WTC11 (cell line): ENCODE results near the gene RAD9B. TPM values are rescaled to one million over a fixed set of nuclear protein-coding genes. Genes with fewer than 3 reads are reported as not detected.
A peak's percentile ranks its signal among the peaks of the same experiment; 100 is the strongest.
"Not testable (repeated sequence)": the region's sequence is repeated elsewhere in the genome, so short reads cannot be mapped to it uniquely, and the experiment has no call there.

Experiments used
- ATAC-seq: fragments of 200-7000 bp; cut with Tn5 transposase; 2 replicates; pipeline ENCODE4 v1.10.0; 2021; ENCODE audit warnings: mild to moderate bottlenecking, moderate library complexity
- CTCF ChIA-PET: fragments of 300-600 bp; sonication (Branson Sonifier 250); formaldehyde crosslinking; loops from one replicate; lab custom pipeline; 2021; ENCODE audit warnings: antibody characterized with exemption; lab: Charles Lee
- POLR2A ChIA-PET: fragments of 350-600 bp; sonication (Branson Sonifier 250); formaldehyde crosslinking; loops from one replicate; lab custom pipeline; 2021; ENCODE audit warnings: antibody characterized with exemption; lab: Charles Lee
- DNase-seq: peaks from one replicate; pipeline ENCODE4 v3.0.0; 2021; ENCODE audit warnings: low spot score
- H3K27ac Mint-ChIP-seq: 2 replicates; pipeline ENCODE4 v1.8.0; 2021; ENCODE audit warnings: mixed read lengths
- H3K27me3 Mint-ChIP-seq: 2 replicates; pipeline ENCODE4 v1.8.0; 2021; ENCODE audit warnings: low read depth, mild to moderate bottlenecking, moderate library complexity, mixed read lengths
- H3K36me3 Mint-ChIP-seq: 2 replicates; pipeline ENCODE4 v1.8.0; 2021; ENCODE audit warnings: mixed read lengths
- H3K4me1 Mint-ChIP-seq: 2 replicates; pipeline ENCODE4 v1.8.0; 2022; ENCODE audit warnings: mixed read lengths
- H3K4me3 Mint-ChIP-seq: 2 replicates; pipeline ENCODE4 v1.8.0; 2021; ENCODE audit warnings: mild to moderate bottlenecking, moderate library complexity, mixed read lengths
- H3K9me3 Mint-ChIP-seq: 2 replicates; pipeline ENCODE4 v1.8.0; 2021; ENCODE audit warnings: mixed read lengths
- CBFB ChIP-seq: sonication (generic); formaldehyde crosslinking; IDR thresholded peaks from 2 replicates; pipeline ENCODE4 v1.8.1; 2022; ENCODE audit warnings: mild to moderate bottlenecking, low read depth, missing genetic modification reagents
- ETV6 ChIP-seq: sonication (generic); formaldehyde crosslinking; IDR thresholded peaks from 2 replicates; pipeline ENCODE4 v1.8.1; 2022; ENCODE audit warnings: mild to moderate bottlenecking, missing genetic modification reagents
- FOXJ3 ChIP-seq: sonication (generic); formaldehyde crosslinking; IDR thresholded peaks from 2 replicates; pipeline ENCODE4 v1.9.0; 2021; ENCODE audit warnings: missing genetic modification reagents, mild to moderate bottlenecking, borderline replicate concordance
- GABPB1 ChIP-seq: sonication (generic); formaldehyde crosslinking; IDR thresholded peaks from 2 replicates; pipeline ENCODE4 v1.8.1; 2023; ENCODE audit warnings: mild to moderate bottlenecking, missing genetic modification reagents
- GRHL2 ChIP-seq: fragments of 250-450 bp; sonication (Bioruptor Pico); IDR thresholded peaks from 2 replicates; pipeline ENCODE4 v1.8.0; 2022; ENCODE audit warnings: mild to moderate bottlenecking, moderate library complexity; ENCODE audit not compliant: insufficient replicate concordance, severe bottlenecking
- GTF2I ChIP-seq: fragments of 250-450 bp; sonication (Bioruptor Pico); conservative IDR thresholded peaks from 2 replicates; pipeline ENCODE4 v1.4.0; 2021; ENCODE audit warnings: mild to moderate bottlenecking
- IRF2 ChIP-seq: sonication (generic); formaldehyde crosslinking; IDR thresholded peaks from 2 replicates; pipeline ENCODE4 v1.8.0; 2022; ENCODE audit warnings: low read depth, missing genetic modification reagents, borderline replicate concordance
- NFATC4 ChIP-seq: fragments of 250-450 bp; sonication (Bioruptor Pico); IDR thresholded peaks from 2 replicates; pipeline ENCODE4 v1.9.0; 2021; ENCODE audit warnings: mild to moderate bottlenecking
- TEAD4 ChIP-seq: sonication (generic); formaldehyde crosslinking; IDR thresholded peaks from 2 replicates; pipeline ENCODE4 v1.8.0; 2022; ENCODE audit warnings: mild to moderate bottlenecking, missing genetic modification reagents
- TP53 ChIP-seq: sonication (generic); formaldehyde crosslinking; IDR thresholded peaks from 2 replicates; pipeline ENCODE4 v1.8.1; 2023; ENCODE audit warnings: mild to moderate bottlenecking, missing genetic modification reagents
- ZNF121 ChIP-seq: sonication (generic); formaldehyde crosslinking; IDR thresholded peaks from 2 replicates; pipeline ENCODE4 v1.8.0; 2023; ENCODE audit warnings: missing genetic modification reagents
- ZNF138 ChIP-seq: sonication (generic); formaldehyde crosslinking; conservative IDR thresholded peaks from 2 replicates; pipeline ENCODE4 v1.8.1; 2022; ENCODE audit warnings: mild to moderate bottlenecking, moderate library complexity, missing genetic modification reagents
- total RNA-seq: library from RNA; stranded (reverse); gene quantifications from 3 replicates; pipeline ENCODE4 v1.2.3, GENCODE V29; 2021
- TF ChIP-seq, protein P1 (sequence below): sonication (generic); formaldehyde crosslinking; IDR thresholded peaks from 2 replicates; pipeline ENCODE4 v1.8.0; 2022; ENCODE audit warnings: mild to moderate bottlenecking, missing genetic modification reagents
- TF ChIP-seq, protein P2 (sequence below): sonication (generic); formaldehyde crosslinking; IDR thresholded peaks from 2 replicates; pipeline ENCODE4 v1.8.0; 2022; ENCODE audit warnings: missing genetic modification reagents
- TF ChIP-seq, protein P3 (sequence below): sonication (generic); formaldehyde crosslinking; IDR thresholded peaks from 2 replicates; pipeline ENCODE4 v1.8.1; 2022; ENCODE audit warnings: low read depth, missing genetic modification reagents, borderline replicate concordance
- TF ChIP-seq, protein P4 (sequence below): sonication (generic); formaldehyde crosslinking; IDR thresholded peaks from 2 replicates; pipeline ENCODE4 v1.8.1; 2023; ENCODE audit warnings: mild to moderate bottlenecking, missing genetic modification reagents, moderate library complexity
- TF ChIP-seq, protein P5 (sequence below): sonication (generic); formaldehyde crosslinking; IDR thresholded peaks from 2 replicates; pipeline ENCODE4 v1.8.0; 2022; ENCODE audit warnings: mild to moderate bottlenecking, missing genetic modification reagents

The RAD9B gene
- total RNA-seq, 1 experiment from 2014 or later = 0.09 TPM

DNA sequence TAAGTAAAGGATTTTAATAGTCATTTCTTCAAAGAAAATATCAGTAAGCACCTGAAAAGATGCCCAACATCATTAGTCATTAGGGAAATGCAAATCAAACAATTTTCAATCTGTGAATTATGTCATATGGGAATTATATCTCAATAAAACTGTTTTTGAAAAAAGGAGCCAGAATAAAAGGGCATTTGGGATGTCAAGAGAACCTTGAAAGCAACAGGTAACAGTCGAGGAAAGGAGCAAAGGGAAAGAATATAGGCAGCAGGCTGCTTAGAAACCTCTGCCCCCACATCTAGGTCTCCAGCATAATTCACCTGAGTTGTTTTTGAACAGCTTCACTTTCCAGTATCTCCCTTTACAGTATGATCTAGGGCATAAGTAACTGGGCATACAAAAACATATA, 12.2 kb downstream of the RAD9B start (continued):
- TF ChIP-seq TP53 (CRISPR knock-in tag) = no peak
- TF ChIP-seq, protein P1, sequence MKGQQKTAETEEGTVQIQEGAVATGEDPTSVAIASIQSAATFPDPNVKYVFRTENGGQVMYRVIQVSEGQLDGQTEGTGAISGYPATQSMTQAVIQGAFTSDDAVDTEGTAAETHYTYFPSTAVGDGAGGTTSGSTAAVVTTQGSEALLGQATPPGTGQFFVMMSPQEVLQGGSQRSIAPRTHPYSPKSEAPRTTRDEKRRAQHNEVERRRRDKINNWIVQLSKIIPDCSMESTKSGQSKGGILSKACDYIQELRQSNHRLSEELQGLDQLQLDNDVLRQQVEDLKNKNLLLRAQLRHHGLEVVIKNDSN = no peak
- TF ChIP-seq GRHL2 (CRISPR knock-in tag) = no peak
- no peak for TF ChIP-seq ETV6 (CRISPR knock-in tag)
- TF ChIP-seq, protein P2, sequence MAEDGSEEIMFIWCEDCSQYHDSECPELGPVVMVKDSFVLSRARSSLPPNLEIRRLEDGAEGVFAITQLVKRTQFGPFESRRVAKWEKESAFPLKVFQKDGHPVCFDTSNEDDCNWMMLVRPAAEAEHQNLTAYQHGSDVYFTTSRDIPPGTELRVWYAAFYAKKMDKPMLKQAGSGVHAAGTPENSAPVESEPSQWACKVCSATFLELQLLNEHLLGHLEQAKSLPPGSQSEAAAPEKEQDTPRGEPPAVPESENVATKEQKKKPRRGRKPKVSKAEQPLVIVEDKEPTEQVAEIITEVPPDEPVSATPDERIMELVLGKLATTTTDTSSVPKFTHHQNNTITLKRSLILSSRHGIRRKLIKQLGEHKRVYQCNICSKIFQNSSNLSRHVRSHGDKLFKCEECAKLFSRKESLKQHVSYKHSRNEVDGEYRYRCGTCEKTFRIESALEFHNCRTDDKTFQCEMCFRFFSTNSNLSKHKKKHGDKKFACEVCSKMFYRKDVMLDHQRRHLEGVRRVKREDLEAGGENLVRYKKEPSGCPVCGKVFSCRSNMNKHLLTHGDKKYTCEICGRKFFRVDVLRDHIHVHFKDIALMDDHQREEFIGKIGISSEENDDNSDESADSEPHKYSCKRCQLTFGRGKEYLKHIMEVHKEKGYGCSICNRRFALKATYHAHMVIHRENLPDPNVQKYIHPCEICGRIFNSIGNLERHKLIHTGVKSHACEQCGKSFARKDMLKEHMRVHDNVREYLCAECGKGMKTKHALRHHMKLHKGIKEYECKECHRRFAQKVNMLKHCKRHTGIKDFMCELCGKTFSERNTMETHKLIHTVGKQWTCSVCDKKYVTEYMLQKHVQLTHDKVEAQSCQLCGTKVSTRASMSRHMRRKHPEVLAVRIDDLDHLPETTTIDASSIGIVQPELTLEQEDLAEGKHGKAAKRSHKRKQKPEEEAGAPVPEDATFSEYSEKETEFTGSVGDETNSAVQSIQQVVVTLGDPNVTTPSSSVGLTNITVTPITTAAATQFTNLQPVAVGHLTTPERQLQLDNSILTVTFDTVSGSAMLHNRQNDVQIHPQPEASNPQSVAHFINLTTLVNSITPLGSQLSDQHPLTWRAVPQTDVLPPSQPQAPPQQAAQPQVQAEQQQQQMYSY (CRISPR knock-in tag) = no peak
- no peak for TF ChIP-seq TEAD4
- no peak for TF ChIP-seq IRF2 (CRISPR knock-in tag)
- no peak for TF ChIP-seq ZNF138 (CRISPR knock-in tag)
- no peak for TF ChIP-seq GABPB1 (CRISPR knock-in tag)
- no peak for TF ChIP-seq CBFB (CRISPR knock-in tag)
- TF ChIP-seq FOXJ3 = no peak
- no peak for TF ChIP-seq ZNF121 (CRISPR knock-in tag)
- TF ChIP-seq, protein P3, sequence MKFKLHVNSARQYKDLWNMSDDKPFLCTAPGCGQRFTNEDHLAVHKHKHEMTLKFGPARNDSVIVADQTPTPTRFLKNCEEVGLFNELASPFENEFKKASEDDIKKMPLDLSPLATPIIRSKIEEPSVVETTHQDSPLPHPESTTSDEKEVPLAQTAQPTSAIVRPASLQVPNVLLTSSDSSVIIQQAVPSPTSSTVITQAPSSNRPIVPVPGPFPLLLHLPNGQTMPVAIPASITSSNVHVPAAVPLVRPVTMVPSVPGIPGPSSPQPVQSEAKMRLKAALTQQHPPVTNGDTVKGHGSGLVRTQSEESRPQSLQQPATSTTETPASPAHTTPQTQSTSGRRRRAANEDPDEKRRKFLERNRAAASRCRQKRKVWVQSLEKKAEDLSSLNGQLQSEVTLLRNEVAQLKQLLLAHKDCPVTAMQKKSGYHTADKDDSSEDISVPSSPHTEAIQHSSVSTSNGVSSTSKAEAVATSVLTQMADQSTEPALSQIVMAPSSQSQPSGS (CRISPR knock-in tag) = no peak

DNA sequence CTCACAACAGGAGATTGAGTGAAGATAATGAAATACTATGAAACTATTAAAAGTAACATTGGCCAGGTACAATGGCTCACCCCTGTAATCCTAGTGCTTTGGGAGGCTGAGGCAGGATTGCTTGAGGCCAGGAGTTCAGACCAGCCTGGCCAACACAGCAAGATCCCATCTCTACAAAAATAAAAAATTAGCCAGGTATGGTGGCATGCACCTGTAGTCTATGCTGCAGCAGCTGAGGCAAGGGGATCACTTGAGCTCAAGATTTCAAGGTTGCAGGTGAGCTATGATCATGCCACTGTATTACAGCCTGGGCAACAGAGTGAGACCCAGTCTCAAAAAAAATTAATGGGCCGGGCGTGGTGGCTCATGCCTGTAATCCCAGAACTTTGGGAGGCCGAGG, 14.9 kb downstream of the RAD9B start:
- ChIA-PET CTCF (no interaction called here), POLR2A (no interaction called here)
- DNase-seq = no peak
- Mint-ChIP-seq H3K27ac (no peak overlapping the region), H3K4me1 (no peaks in the 10 kb centered on the region), H3K27me3 (no peaks in the 10 kb centered on the region), H3K9me3 (no peaks in the 10 kb centered on the region), H3K4me3 (no peak overlapping the region)
- no peak for ATAC-seq
- TF ChIP-seq GTF2I (CRISPR knock-in tag) = 0 out of 2 replicates have a peak, but pooled peaks have one; percentile 10
- TF ChIP-seq NFATC4 (CRISPR knock-in tag) = no peak
- TF ChIP-seq, protein P4, sequence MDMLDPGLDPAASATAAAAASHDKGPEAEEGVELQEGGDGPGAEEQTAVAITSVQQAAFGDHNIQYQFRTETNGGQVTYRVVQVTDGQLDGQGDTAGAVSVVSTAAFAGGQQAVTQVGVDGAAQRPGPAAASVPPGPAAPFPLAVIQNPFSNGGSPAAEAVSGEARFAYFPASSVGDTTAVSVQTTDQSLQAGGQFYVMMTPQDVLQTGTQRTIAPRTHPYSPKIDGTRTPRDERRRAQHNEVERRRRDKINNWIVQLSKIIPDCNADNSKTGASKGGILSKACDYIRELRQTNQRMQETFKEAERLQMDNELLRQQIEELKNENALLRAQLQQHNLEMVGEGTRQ (CRISPR knock-in tag) = no peak
- TF ChIP-seq, protein P5, sequence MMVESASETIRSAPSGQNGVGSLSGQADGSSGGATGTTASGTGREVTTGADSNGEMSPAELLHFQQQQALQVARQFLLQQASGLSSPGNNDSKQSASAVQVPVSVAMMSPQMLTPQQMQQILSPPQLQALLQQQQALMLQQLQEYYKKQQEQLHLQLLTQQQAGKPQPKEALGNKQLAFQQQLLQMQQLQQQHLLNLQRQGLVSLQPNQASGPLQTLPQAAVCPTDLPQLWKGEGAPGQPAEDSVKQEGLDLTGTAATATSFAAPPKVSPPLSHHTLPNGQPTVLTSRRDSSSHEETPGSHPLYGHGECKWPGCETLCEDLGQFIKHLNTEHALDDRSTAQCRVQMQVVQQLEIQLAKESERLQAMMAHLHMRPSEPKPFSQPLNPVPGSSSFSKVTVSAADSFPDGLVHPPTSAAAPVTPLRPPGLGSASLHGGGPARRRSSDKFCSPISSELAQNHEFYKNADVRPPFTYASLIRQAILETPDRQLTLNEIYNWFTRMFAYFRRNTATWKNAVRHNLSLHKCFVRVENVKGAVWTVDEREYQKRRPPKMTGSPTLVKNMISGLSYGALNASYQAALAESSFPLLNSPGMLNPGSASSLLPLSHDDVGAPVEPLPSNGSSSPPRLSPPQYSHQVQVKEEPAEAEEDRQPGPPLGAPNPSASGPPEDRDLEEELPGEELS = no peak
- TF ChIP-seq, all 79 proteins: peak for 1
- no peaks in the 10 kb centered on the region for H3K36me3 Mint-ChIP-seq

DNA sequence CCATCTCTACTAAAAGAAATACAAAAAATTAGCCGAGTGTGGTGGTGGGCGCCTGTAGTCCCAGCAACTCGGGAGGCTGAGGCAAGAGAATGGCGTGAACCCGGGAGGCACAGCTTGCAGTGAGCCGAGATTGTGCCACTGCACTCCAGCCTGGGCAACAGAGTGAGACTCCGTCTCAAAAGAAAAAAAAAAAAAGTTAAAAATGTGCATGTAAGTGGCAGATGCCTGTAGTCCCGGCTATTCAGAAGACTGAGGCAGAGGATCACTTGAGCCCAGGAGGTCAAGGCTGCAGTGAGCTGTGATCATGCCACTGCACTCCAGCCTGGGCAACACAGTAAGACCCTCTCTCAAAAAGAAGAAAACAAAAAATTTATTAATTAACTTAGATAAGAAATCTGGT, 15.9 kb downstream of the RAD9B start:
- H3K27ac Mint-ChIP-seq, H3K4me3 Mint-ChIP-seq, H3K36me3 Mint-ChIP-seq, POLR2A ChIA-PET, ATAC-seq, H3K4me1 Mint-ChIP-seq, DNase-seq, H3K27me3 Mint-ChIP-seq, H3K9me3 Mint-ChIP-seq: not testable (repeated sequence)
- CTCF ChIA-PET = interaction anchor here (0.9 kb wide), 1 partner anchor 86 kb away, joined by 3 read pairs; no protein-coding TSS in a partner anchor

DNA sequence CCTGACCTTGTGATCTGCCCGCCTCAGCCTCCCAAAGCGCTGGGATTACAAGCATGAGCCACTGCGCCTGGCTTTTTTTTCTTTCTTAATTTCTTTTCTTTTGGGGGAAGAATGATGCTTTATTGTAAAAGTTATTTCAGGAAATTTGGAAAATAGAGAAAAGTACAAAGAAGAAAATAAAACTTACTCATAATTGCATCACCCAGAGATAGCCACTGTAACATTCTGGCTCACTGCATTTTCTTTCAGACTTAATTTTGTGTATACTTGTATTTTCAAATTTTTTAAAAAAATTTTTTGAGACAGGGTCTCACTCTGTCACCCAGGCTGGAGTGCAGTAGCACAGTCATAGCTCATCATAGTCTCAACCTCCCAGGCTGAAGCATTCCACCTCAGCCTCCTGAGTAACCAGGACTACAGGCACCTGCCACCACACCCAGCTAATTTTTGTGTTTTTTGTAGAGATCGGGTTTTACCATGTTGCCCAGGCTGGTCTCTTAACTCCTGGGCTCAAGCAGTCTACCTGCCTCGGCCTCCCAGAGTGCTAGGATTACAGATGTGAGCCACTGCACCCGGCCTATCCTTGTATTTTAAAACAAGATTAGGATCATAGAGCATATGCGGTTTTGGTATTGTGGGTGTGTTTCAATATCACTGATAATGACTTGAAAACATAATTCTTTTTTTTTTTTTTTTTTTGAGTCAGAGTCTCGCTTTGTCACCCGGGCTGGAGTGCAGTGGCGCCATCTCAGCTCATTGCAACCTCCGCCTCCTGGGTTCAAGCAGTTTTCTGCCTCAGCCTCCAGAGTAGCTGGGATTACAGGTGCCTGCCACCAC, 19.0 kb downstream of the RAD9B start:
- DNase-seq, H3K27ac Mint-ChIP-seq, ATAC-seq, H3K4me1 Mint-ChIP-seq, H3K4me3 Mint-ChIP-seq, H3K36me3 Mint-ChIP-seq, H3K9me3 Mint-ChIP-seq, H3K27me3 Mint-ChIP-seq: not testable (repeated sequence)
- CTCF ChIA-PET = interaction anchor here (0.7 to 1.0 kb wide), 4 partner anchors 18 to 337 kb away, joined by 3 to 4 read pairs (median 3); no protein-coding TSS in a partner anchor
- POLR2A ChIA-PET = interaction anchor here (0.6 kb wide), 1 partner anchor 124 kb away, joined by 5 read pairs; no protein-coding TSS in a partner anchor
